ENCODE measurements around the gene PJA2.
"Not testable (repeated sequence)": the region's sequence is repeated elsewhere in the genome, so short reads cannot be mapped to it uniquely, and the experiment has no call there.

GRCh38 chr5:109286628-109287027 is 123.1 kb downstream of the PJA2 start:
- not testable (repeated sequence) for TF ChIP-seq CTCF (IDR thresholded peaks at IDR 0.05 in 8 of 11, conservative IDR thresholded peaks at IDR 0.05 in 3 of 11); POLR2AphosphoS5 (IDR thresholded peaks at IDR 0.05); POLR2A (IDR thresholded peaks at IDR 0.05)
